K562 (cell line): Measurements from ENCODE around the gene SRBD1. TPM values are rescaled to one million over a fixed set of nuclear protein-coding genes. Genes with fewer than 3 reads are reported as not detected.

Experiments
- ARID4B ChIP-seq: sonication (generic); formaldehyde crosslinking; IDR thresholded peaks from 2 replicates; pipeline ENCODE4 v1.8.0; 2022; ENCODE audit warnings: mild to moderate bottlenecking, missing genetic modification reagents
- GABPA ChIP-seq: fragments of 200-800 bp; sonication (Bioruptor generic); conservative IDR thresholded peaks from 2 replicates; pipeline ENCODE4 v1.6.1; 2016; ENCODE audit warnings: low read depth, missing genetic modification characterization, missing compliant biosample characterization
- GTF3C2 ChIP-seq: IDR thresholded peaks from 3 replicates; pipeline ENCODE4 v1.6.1; 2011; ENCODE audit warnings: borderline replicate concordance, mild to moderate bottlenecking, moderate library complexity; ENCODE audit not compliant: insufficient read length; ENCODE audit errors: extremely low read depth
- MAZ ChIP-seq, 2 experiments: fragments of 450-650 bp in 1 of 2; sonication (generic) in 1 of 2; formaldehyde crosslinking; IDR thresholded peaks in 1 of 2; conservative IDR thresholded peaks in 1 of 2; 2 replicates each; pipeline versions ENCODE4 v1.4.0 to v1.5.0; 2020; ENCODE audit warnings: mild to moderate bottlenecking in 1 of 2, missing genetic modification reagents in 1 of 2
- MNT ChIP-seq, 2 experiments: fragments of 450-650 bp; conservative IDR thresholded peaks; 2 replicates each; pipeline ENCODE4 v1.6.1; 2017; ENCODE audit warnings: mild to moderate bottlenecking in 2 of 2, moderate library complexity in 2 of 2
- MXD1 ChIP-seq: fragments of 250-450 bp; sonication (Bioruptor Pico); IDR thresholded peaks from 2 replicates; pipeline ENCODE4 v1.8.0; 2021; ENCODE audit warnings: borderline replicate concordance, mild to moderate bottlenecking, moderate library complexity; ENCODE audit not compliant: poor library complexity, severe bottlenecking
- U2AF2 ChIP-seq: fragments of 200-400 bp; formaldehyde crosslinking; optimal IDR thresholded peaks from 2 replicates; pipeline ENCODE3; 2017; ENCODE audit warnings: low read depth, mild to moderate bottlenecking, low read length
- YBX1 ChIP-seq: fragments of 450-650 bp; IDR thresholded peaks from 2 replicates; pipeline ENCODE4 v1.7.1; 2016; ENCODE audit warnings: mild to moderate bottlenecking
- ZKSCAN1 ChIP-seq: fragments of 150-350 bp; IDR thresholded peaks from 2 replicates; pipeline ENCODE4 v1.6.1; 2016; ENCODE audit warnings: low read depth, low read length
- ZNF263 ChIP-seq: sonication (generic); formaldehyde crosslinking; IDR thresholded peaks from 2 replicates; pipeline ENCODE4 v1.8.0; 2022; ENCODE audit warnings: mild to moderate bottlenecking, missing genetic modification reagents, borderline replicate concordance
- polyA plus RNA-seq, 8 experiments: library from polyadenylated mRNA; depleted of rRNA in 4 of 8; stranded (reverse) in 5 of 8; unstranded in 3 of 8; fragments of >200 nt; fragmentation: Nextera tagmentation in 2 of 8; fragmentation: Illumina TruSeq in 1 of 8; extraction: Ambion mirVana in 2 of 8; extraction: Trizol in 1 of 8; gene quantifications; 2 replicates each; pipeline versions ENCODE4 v1.2.1 to v1.2.3, GENCODE V29; 2011 to 2014; ENCODE audit warnings: inconsistent platforms in 1 of 8, missing spikeins in 1 of 8
- total RNA-seq, 7 experiments: library from RNA; depleted of rRNA in 6 of 7; stranded (reverse); fragments of >200 nt in 6 of 7; fragmentation: Illumina TruSeq in 2 of 7; extraction: Trizol in 2 of 7; gene quantifications; 2 replicates each; pipeline versions ENCODE4 v1.2.1 to v1.2.3, GENCODE V29; 2011 to 2021; ENCODE audit warnings: low replicate concordance in 1 of 7

SRBD1 gene
- total and polyA plus RNA-seq, 9 of the 15 experiments (the other 6 are each of a cell fraction or from before 2014, with no cell fraction given), result 6.9 to 23.2 (median 14.7) TPM

GRCh38 chr2:45643543-45644542, 32.8 kb upstream of the SRBD1 start (continued):
- TF ChIP-seq MNT (conservative IDR thresholded peaks at IDR 0.05), result no peak
- TF ChIP-seq U2AF2, result no peak
- no peak for TF ChIP-seq YBX1
- TF ChIP-seq GTF3C2, result no peak
- peak; percentile 64 for TF ChIP-seq ZNF263
- TF ChIP-seq MXD1, result no peak
- no peak for TF ChIP-seq ARID4B (CRISPR knock-in tag)
- no peak for TF ChIP-seq GABPA (tag)
- TF ChIP-seq ZKSCAN1, result no peak
- peak; percentile 48 to 56; a peak in 2 of 4 replicates for TF ChIP-seq MAZ (CRISPR knock-in tag; conservative IDR thresholded peaks at IDR 0.05 in 1 of 2, IDR thresholded peaks at IDR 0.05 in 1 of 2)
